Measurements from ENCODE around the gene CLNS1A. TPM values are rescaled to one million over a fixed set of nuclear protein-coding genes. Genes with fewer than 3 reads are reported as not detected.
"Not testable (repeated sequence)": the region's sequence is repeated elsewhere in the genome, so short reads cannot be mapped to it uniquely, and the experiment has no call there.

CLNS1A gene
- total RNA-seq, 1 donor = 135 TPM

DNA sequence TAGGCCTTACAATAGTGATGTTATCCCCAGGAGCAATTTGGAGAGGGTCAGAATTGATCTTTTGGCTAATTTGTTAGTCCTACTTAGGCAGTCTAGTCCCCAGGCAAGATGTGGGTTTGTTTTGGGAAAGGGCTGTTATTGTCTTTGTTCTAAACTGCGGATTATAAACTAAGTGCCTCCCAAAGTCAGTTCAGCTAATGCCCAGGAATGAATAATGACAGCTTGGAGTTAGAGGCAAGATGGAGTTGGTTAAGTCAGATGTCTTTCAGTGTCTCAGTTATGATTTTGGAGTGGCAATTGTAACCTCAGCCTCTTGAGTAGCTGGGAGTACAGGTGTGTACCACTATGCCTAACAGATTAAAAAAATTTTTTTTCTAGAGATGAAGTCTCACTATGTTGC, 7.3 kb upstream of the CLNS1A start:
- H3K27me3 ChIP-seq (ENCODE audit: insufficient read depth, low read length) = no peaks in the 10 kb centered on the region
- no peak overlapping the region for H3K4me3 ChIP-seq (ENCODE audit: low read length)
- no peaks in the 10 kb centered on the region for H3K9me3 ChIP-seq (ENCODE audit: low read depth, low read length)
- no peaks in the 10 kb centered on the region for H3K4me1 ChIP-seq (ENCODE audit: insufficient read depth, low read length)

DNA sequence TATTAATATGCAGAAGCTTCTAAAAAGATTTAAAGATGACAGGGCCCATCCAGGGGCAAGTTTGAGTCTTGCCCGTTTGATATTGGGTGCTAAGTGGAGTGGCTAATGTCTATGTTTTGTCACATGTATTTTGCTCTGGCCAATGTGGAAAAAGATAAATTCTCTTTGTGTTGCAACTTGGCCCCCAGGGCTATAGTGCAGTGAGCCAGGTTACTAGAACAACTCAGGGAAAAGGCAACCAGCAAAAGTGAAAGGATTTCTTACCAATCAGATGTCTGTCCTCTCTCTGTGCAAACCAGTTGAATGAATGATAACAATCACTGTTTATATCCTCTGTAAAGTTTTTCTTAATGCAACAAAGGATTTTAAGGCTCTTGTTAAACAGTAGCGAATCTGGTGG, 4.6 kb upstream of the CLNS1A start:
- Histone ChIP-seq H3K27me3 (ENCODE audit: insufficient read depth, low read length) (no peaks in the 10 kb centered on the region), H3K4me1 (ENCODE audit: insufficient read depth, low read length) (peaks cover 7% of the 10 kb centered on the region), H3K4me3 (ENCODE audit: low read length) (no peak overlapping the region), H3K9me3 (ENCODE audit: low read depth, low read length) (no peaks in the 10 kb centered on the region)

- Histone ChIP-seq H3K27me3 (ENCODE audit: insufficient read depth, low read length) (no peaks in the 10 kb centered on the region), H3K4me3 (ENCODE audit: low read length) (peak overlapping the region; percentile 95), H3K4me1 (ENCODE audit: insufficient read depth, low read length) (peaks cover 51% of the 10 kb centered on the region)
These were observed 756 bp downstream of the CLNS1A start for GRCh38 chr11:77636731-77637344.

GRCh38 chr11:77633926-77634325, 3.7 kb downstream of the CLNS1A start:
- not testable (repeated sequence) for H3K9me3 ChIP-seq (ENCODE audit: low read depth, low read length); H3K27me3 ChIP-seq (ENCODE audit: insufficient read depth, low read length); H3K4me3 ChIP-seq (ENCODE audit: low read length)
- peaks cover 63% of the 10 kb centered on the region for H3K4me1 ChIP-seq (ENCODE audit: insufficient read depth, low read length)

More at GRCh38 chr11:77636731-77637344, 756 bp downstream of the CLNS1A start:
- no peaks in the 10 kb centered on the region for H3K9me3 ChIP-seq (ENCODE audit: low read depth, low read length)

DNA sequence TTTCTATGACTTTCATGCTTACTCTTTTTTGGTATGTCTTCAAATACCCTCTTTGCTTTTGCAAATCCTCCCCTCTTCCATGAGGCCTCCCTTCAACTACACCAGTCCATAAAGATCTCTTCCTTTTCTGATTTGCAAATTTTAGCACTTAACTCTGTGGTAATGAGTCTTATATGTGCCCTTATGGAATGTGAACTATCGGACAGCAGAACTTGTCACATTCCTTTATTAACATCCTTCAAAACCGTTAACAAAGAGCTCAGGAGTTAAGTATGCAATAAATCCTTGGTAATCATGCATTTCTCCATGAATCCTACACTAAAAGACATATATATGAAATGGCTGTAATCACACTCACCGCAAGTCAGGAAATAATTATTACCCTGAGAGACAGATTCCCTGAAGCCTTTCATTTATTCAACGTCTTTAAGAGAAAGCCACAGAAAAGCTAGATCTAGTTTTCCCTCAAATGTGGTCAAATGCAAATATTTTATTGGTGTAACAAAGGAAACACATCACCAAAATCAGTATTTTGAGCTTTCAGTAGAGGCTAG, 7.4 kb downstream of the CLNS1A start:
- H3K27me3 ChIP-seq (ENCODE audit: insufficient read depth, low read length) = no peaks in the 10 kb centered on the region
- H3K4me3 ChIP-seq (ENCODE audit: low read length) = no peak overlapping the region
- H3K4me1 ChIP-seq (ENCODE audit: insufficient read depth, low read length) = peaks cover 36% of the 10 kb centered on the region
- H3K9me3 ChIP-seq (ENCODE audit: low read depth, low read length) = no peaks in the 10 kb centered on the region

- H3K4me1 ChIP-seq (ENCODE audit: insufficient read depth, low read length) = no peaks in the 10 kb centered on the region
- H3K4me3 ChIP-seq (ENCODE audit: low read length) = no peak overlapping the region
- H3K27me3 ChIP-seq (ENCODE audit: insufficient read depth, low read length) = no peaks in the 10 kb centered on the region
- H3K9me3 ChIP-seq (ENCODE audit: low read depth, low read length) = no peaks in the 10 kb centered on the region
These were observed 17.9 kb downstream of the CLNS1A start for GRCh38 chr11:77619576-77620198.

GRCh38 chr11:77617892-77618291, 19.7 kb downstream of the CLNS1A start:
- H3K4me3 ChIP-seq (ENCODE audit: low read length) = no peak overlapping the region
- H3K4me1 ChIP-seq (ENCODE audit: insufficient read depth, low read length) = no peaks in the 10 kb centered on the region
- no peaks in the 10 kb centered on the region for H3K9me3 ChIP-seq (ENCODE audit: low read depth, low read length)
- no peaks in the 10 kb centered on the region for H3K27me3 ChIP-seq (ENCODE audit: insufficient read depth, low read length)

DNA sequence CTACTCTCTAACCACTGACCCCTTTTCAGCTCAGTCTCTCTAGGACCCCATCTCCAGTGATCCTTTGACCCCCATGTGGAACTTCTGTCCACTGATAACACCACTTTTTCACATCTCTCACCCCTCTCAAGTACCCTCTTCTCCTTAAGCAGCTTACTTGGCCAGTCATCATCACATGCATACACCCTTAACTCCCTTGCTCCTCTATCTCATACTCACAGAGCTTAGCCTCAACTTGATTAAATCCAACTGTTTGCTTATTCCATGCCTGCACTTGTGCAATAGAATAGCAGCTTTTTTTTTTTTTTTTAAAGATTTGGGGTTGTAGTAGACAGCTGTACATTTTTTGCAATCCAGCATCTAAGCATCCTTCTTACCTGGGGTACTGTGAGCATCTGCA, 25.7 kb downstream of the CLNS1A start:
- H3K4me3 ChIP-seq (ENCODE audit: low read length) = no peak overlapping the region
- H3K27me3 ChIP-seq (ENCODE audit: insufficient read depth, low read length) = no peaks in the 10 kb centered on the region
- H3K9me3 ChIP-seq (ENCODE audit: low read depth, low read length) = no peaks in the 10 kb centered on the region
- no peaks in the 10 kb centered on the region for H3K4me1 ChIP-seq (ENCODE audit: insufficient read depth, low read length)

GRCh38 chr11:77609234-77609633, 28.4 kb downstream of the CLNS1A start:
- no peak overlapping the region for H3K4me3 ChIP-seq (ENCODE audit: low read length)
- no peaks in the 10 kb centered on the region for H3K9me3 ChIP-seq (ENCODE audit: low read depth, low read length)
- no peaks in the 10 kb centered on the region for H3K27me3 ChIP-seq (ENCODE audit: insufficient read depth, low read length)
- H3K4me1 ChIP-seq (ENCODE audit: insufficient read depth, low read length) = no peaks in the 10 kb centered on the region

GRCh38 chr11:77604281-77604680, 33.3 kb downstream of the CLNS1A start:
- H3K27me3 ChIP-seq (ENCODE audit: insufficient read depth, low read length) = no peaks in the 10 kb centered on the region
- H3K9me3 ChIP-seq (ENCODE audit: low read depth, low read length) = no peaks in the 10 kb centered on the region
- no peaks in the 10 kb centered on the region for H3K4me1 ChIP-seq (ENCODE audit: insufficient read depth, low read length)
- no peak overlapping the region for H3K4me3 ChIP-seq (ENCODE audit: low read length)

DNA sequence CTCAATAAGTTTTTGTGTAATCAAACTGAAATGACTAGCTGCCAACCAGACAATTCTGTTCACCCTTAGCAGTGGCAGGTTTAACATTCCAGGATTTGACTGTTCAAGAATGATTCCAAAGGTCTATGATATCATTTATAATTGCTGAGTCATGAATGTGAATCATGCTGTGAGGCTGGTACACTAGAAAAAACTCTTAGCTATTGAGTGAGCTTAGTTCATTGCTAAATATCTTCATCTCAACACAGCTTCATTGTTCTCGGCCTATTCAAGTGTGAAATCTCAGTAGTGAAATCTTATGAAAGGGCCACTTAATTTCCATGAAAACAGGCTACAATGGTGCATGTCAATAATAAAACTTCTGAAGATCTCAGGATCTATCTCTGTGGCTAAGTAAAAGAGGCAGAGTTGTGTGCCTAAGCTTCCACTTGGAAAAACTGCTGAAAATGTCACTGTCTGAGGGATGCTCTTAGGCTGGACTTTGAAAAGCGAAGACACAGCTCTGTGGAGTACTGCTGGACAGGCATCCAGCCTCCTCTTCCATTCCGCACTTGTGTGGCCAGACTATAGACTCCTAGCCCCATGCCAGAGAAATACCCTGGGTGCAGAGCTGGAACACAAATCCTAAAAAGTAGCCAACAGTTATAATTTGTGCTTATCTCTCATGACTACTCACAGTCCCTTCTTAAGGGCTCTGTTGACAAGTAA, 35.1 kb downstream of the CLNS1A start:
- Histone ChIP-seq H3K9me3 (ENCODE audit: low read depth, low read length) (no peaks in the 10 kb centered on the region), H3K4me3 (ENCODE audit: low read length) (no peak overlapping the region), H3K27me3 (ENCODE audit: insufficient read depth, low read length) (no peaks in the 10 kb centered on the region), H3K4me1 (ENCODE audit: insufficient read depth, low read length) (no peaks in the 10 kb centered on the region)

- no peaks in the 10 kb centered on the region for H3K27me3 ChIP-seq (ENCODE audit: insufficient read depth, low read length)
- no peak overlapping the region for H3K4me3 ChIP-seq (ENCODE audit: low read length)
- no peaks in the 10 kb centered on the region for H3K4me1 ChIP-seq (ENCODE audit: insufficient read depth, low read length)
- H3K9me3 ChIP-seq (ENCODE audit: low read depth, low read length) = no peaks in the 10 kb centered on the region
These were observed 39.4 kb downstream of the CLNS1A start for GRCh38 chr11:77598195-77598594.

DNA sequence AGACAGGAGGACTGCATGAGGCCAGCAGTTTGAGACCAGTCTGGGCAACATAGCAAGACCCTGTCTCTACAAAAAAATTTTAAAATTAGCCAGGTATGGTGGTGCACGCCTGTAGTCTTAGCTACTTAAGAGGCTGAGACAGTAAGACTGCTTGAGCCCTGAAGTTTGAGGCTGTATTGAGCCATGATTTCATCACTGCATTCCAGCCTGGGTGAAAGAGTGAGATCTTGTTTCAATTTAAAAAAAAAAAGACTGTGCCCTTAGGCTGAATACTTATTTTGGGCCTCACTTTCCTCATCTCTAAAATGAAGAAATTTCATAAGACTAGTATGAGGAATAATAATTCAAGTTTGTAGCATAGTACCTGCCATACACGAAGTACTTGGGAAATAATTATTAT, 41.0 kb downstream of the CLNS1A start:
- Histone ChIP-seq H3K9me3 (ENCODE audit: low read depth, low read length) (no peaks in the 10 kb centered on the region), H3K27me3 (ENCODE audit: insufficient read depth, low read length) (no peaks in the 10 kb centered on the region), H3K4me1 (ENCODE audit: insufficient read depth, low read length) (no peaks in the 10 kb centered on the region), H3K4me3 (ENCODE audit: low read length) (no peak overlapping the region)

GRCh38 chr11:77593883-77594282, 43.7 kb downstream of the CLNS1A start:
- peaks cover 10% of the 10 kb centered on the region for H3K4me1 ChIP-seq (ENCODE audit: insufficient read depth, low read length)
- no peak overlapping the region for H3K4me3 ChIP-seq (ENCODE audit: low read length)
- H3K9me3 ChIP-seq (ENCODE audit: low read depth, low read length) = no peaks in the 10 kb centered on the region

DNA sequence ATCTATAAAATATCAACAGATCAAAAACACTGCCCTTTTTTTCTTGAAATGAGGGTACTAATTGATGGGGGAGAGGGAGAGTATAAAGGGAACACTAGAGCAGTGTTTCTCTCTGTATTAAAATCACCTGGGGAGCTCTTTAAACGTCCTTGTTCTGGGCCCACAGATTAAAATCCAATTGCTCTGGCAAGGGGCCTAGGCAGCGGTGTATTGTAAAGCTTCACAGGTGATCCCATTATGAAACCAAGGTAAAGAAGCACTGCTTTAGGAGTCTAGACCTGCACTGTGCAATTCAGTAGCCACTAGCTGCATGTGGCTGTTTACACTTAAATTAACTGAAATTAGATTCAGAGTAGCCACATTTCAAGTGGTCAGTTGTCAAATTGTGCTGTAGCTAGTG, 44.9 kb downstream of the CLNS1A start:
- Histone ChIP-seq H3K9me3 (ENCODE audit: low read depth, low read length) (no peaks in the 10 kb centered on the region), H3K4me1 (ENCODE audit: insufficient read depth, low read length) (peaks cover 14% of the 10 kb centered on the region), H3K27me3 (ENCODE audit: insufficient read depth, low read length) (no peaks in the 10 kb centered on the region), H3K4me3 (ENCODE audit: low read length) (no peak overlapping the region)

More at GRCh38 chr11:77593883-77594282, 43.7 kb downstream of the CLNS1A start:
- H3K27me3 ChIP-seq (ENCODE audit: insufficient read depth, low read length) = no peaks in the 10 kb centered on the region

Data from mononuclear cell (primary cell).